MM.1S (cell line): Measurements from ENCODE around the gene ZDHHC12.

Experiments
- CTCF ChIP-seq: fragments of 300-600 bp; sonication (generic); IDR thresholded peaks from 2 replicates; pipeline ENCODE4 v1.5.1; 2016; ENCODE audit warnings: antibody characterized with exemption, low read length, mixed read lengths
- EZH2 ChIP-seq: fragments of 300-600 bp; sonication (generic); optimal IDR thresholded peaks from 2 replicates; pipeline ENCODE3; 2017; ENCODE audit warnings: low read depth, mild to moderate bottlenecking, antibody characterized with exemption, low read length, mixed read lengths

- TF ChIP-seq CTCF = no peak
- TF ChIP-seq EZH2 = no peak
Measured at GRCh38 chr9:128713411-128713780, 10.5 kb downstream of the ZDHHC12 start.
